Vagina (tissue), 2 donors: ENCODE results near the gene MYL7.

Source experiments
- POLR2A ChIP-seq, 2 donors: fragments of 450-650 bp; IDR thresholded peaks; one replicate each; pipeline ENCODE4 v1.6.1; 2017; ENCODE audit warnings: antibody characterized with exemption in 2 of 2, mild to moderate bottlenecking in 2 of 2, moderate library complexity in 2 of 2
- POLR2AphosphoS5 ChIP-seq, 2 donors: sonication (generic); formaldehyde crosslinking; IDR thresholded peaks; one replicate each; pipeline ENCODE4 v1.9.0; 2017; ENCODE audit warnings: antibody characterized with exemption in 2 of 2, mild to moderate bottlenecking in 2 of 2, low read depth in 1 of 2; ENCODE audit not compliant: insufficient read depth in 1 of 2
- TF ChIP-seq, protein P1 (sequence below), 3 experiments: fragments of 450-650 bp in 2 of 3; fragments of 200-600 bp in 1 of 3; sonication (generic) in 1 of 3; IDR thresholded peaks; one replicate each; pipeline ENCODE4 v1.5.1; 2017 to 2019; ENCODE audit warnings: antibody characterized with exemption in 3 of 3, mild to moderate bottlenecking in 2 of 3, moderate library complexity in 2 of 3

GRCh38 chr7:44108768-44109750 lies 32.1 kb downstream of the MYL7 start:
- TF ChIP-seq POLR2AphosphoS5 (IDR thresholded peaks at IDR 0.05; ENCODE audit: insufficient read depth in 1 of 2, low read depth in 1 of 2) (no peak), POLR2A (IDR thresholded peaks at IDR 0.05) (no peak)
- TF ChIP-seq, protein P1, sequence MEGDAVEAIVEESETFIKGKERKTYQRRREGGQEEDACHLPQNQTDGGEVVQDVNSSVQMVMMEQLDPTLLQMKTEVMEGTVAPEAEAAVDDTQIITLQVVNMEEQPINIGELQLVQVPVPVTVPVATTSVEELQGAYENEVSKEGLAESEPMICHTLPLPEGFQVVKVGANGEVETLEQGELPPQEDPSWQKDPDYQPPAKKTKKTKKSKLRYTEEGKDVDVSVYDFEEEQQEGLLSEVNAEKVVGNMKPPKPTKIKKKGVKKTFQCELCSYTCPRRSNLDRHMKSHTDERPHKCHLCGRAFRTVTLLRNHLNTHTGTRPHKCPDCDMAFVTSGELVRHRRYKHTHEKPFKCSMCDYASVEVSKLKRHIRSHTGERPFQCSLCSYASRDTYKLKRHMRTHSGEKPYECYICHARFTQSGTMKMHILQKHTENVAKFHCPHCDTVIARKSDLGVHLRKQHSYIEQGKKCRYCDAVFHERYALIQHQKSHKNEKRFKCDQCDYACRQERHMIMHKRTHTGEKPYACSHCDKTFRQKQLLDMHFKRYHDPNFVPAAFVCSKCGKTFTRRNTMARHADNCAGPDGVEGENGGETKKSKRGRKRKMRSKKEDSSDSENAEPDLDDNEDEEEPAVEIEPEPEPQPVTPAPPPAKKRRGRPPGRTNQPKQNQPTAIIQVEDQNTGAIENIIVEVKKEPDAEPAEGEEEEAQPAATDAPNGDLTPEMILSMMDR (IDR thresholded peaks at IDR 0.05), result no peak
